Measurements from ENCODE around the gene SLC9A3.

Gene SLC9A3

DNA sequence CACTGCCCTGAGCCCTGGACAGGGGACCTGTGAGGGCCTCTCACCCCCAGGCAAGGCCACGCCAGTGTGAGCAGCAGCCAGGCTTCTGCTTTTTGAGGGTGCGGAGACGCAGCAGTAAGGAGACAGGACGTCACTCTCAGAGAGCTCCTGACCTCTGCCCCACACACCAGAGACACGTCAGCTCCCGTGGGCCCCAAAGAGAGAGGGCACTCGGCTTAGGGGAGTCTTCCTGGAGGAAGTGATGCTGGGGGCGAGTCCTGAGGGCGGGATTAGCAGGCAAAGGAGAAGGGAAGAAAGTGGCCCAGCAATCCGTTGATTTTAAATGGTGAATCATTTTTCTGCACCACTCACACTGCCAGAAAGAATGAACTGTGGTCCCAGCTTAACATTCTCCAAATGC, 24.0 kb upstream of the SLC9A3 start:
- TF ChIP-seq CTCF (IDR thresholded peaks at IDR 0.05; ENCODE audit: insufficient read depth, low read depth, low read length, missing control alignments), result no peak
- H3K4me3 ChIP-seq (ENCODE audit: low read depth, low read length), result no peak overlapping the region
- no peak for DNase-seq (ENCODE audit: low read depth)

GRCh38 chr5:547086-547924, 23.1 kb upstream of the SLC9A3 start:
- no peak for DNase-seq (ENCODE audit: low read depth)
- H3K4me3 ChIP-seq (ENCODE audit: low read depth, low read length), result no peak overlapping the region
- no peak for TF ChIP-seq CTCF (IDR thresholded peaks at IDR 0.05; ENCODE audit: insufficient read depth, low read depth, low read length, missing control alignments)

- no peak overlapping the region for H3K4me3 ChIP-seq (ENCODE audit: low read depth, low read length)
- TF ChIP-seq CTCF (IDR thresholded peaks at IDR 0.05; ENCODE audit: insufficient read depth, low read depth, low read length, missing control alignments), result no peak
- no peak for DNase-seq (ENCODE audit: low read depth)
These were observed 22.2 kb upstream of the SLC9A3 start for GRCh38 chr5:546376-546908.

DNA sequence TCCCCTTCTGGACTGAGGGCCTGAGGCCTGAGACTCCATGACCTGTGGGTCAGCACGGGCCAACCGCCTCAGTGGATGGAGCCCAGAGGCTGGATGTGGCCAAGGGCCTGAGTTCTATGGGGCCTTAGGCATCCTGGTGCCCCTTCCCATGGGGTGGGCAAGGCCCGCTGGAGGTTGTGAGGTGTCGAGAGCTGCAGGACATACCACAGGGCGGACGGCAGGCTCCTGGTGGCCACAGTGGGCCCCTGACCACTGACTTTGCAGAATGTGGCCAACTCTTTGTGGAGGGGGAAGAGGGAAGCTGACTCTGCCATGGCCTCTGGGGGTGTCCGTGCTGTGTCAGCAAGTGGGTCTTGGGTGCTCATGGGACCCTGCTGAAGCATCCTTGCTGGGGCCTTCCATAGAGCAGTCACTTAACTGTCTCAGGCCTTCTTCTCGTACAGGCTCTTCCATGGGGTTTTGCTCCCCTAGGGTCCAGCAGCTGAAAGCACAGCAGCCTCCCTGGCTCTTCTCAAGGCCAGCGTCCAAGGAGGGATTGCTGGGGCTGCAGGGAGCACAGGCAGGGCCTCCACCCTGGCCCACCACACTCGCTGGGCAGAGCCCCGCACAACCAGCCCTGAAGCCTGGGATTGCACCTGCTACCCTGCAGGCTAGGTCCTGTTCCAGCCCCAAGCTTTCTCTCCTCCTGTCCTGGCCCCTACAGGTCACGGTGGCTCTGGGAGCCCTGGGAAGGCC, 21.6 kb upstream of the SLC9A3 start:
- H3K4me3 ChIP-seq (ENCODE audit: low read depth, low read length), result no peak overlapping the region
- DNase-seq (ENCODE audit: low read depth), result no peak
- no peak for TF ChIP-seq CTCF (IDR thresholded peaks at IDR 0.05; ENCODE audit: insufficient read depth, low read depth, low read length, missing control alignments)

DNA sequence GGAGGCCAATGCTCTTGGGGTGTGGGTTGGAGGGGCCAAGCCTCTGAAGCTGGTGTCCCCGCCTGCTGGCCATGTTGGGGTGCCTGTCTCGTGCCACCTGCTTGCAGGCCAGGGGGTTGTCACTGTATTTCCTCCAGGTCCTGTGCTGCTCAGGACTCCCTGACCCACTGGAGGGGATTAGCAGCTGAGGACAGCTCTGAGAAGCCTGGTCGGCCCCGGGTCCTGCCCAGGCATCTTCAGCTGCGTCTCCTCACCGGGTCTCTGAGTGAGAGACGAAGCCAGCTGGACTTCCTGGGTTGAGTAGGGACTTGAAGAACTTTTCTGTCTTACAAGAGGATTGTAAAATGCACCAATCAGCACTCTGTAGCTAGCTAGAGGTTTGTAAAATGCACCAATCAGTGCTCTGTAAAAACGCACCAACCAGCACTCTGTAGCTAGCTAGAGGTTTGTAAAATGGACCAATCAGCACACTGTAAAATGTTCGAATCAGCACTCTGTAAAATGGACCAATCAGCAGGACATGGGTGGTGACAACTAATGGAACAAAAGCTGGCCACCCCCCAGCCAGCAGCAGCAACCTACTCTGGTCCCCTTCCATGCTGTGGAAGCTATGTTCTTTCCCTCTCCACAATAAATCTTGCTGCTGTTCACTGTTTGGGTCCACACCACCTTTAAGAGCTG, 20.6 kb upstream of the SLC9A3 start:
- no peak for TF ChIP-seq CTCF (IDR thresholded peaks at IDR 0.05; ENCODE audit: insufficient read depth, low read depth, low read length, missing control alignments)
- DNase-seq (ENCODE audit: low read depth), result no peak
- H3K4me3 ChIP-seq (ENCODE audit: low read depth, low read length), result no peak overlapping the region

GRCh38 chr5:543755-544674, 19.8 kb upstream of the SLC9A3 start:
- DNase-seq (ENCODE audit: low read depth), result peak; percentile 84
- no peak for TF ChIP-seq CTCF (IDR thresholded peaks at IDR 0.05; ENCODE audit: insufficient read depth, low read depth, low read length, missing control alignments)
- H3K4me3 ChIP-seq (ENCODE audit: low read depth, low read length), result no peak overlapping the region

Data from GM12865 (cell line).